Esophagus muscularis mucosa (tissue), 4 donors: Measurements from ENCODE around the gene PRKN. TPM values are rescaled to one million over a fixed set of nuclear protein-coding genes. Genes with fewer than 3 reads are reported as not detected.
A peak's percentile ranks its signal among the peaks of the same experiment; 100 is the strongest.

Source experiments
- DNase-seq: peaks from one replicate; pipeline ENCODE4 v3.0.0-alpha.2; 2017; ENCODE audit errors: extremely low spot score
- H3K27ac ChIP-seq, 4 donors: fragments of 200-600 bp; sonication (generic); replicated peaks in 1 of 4; 1 replicate in 3 of 4; 2 replicates in 1 of 4; pipeline ENCODE4 v1.5.1; 2016 to 2019; ENCODE audit warnings: mild to moderate bottlenecking in 1 of 4
- H3K27me3 ChIP-seq, 4 donors: fragments of 200-600 bp; sonication (generic); one replicate each; pipeline versions ENCODE4 v1.5.1 to v1.6.0; 2016 to 2019
- H3K36me3 ChIP-seq, 4 donors: fragments of 200-600 bp; sonication (generic); one replicate each; pipeline ENCODE4 v1.5.1; 2016 to 2019
- H3K4me1 ChIP-seq, 4 donors: fragments of 200-600 bp; sonication (generic); one replicate each; pipeline ENCODE4 v1.5.1; 2016 to 2019
- H3K4me3 ChIP-seq, 4 donors: fragments of 200-600 bp; sonication (generic); 1 replicate in 2 of 4; 2 replicates in 2 of 4; pipeline ENCODE4 v1.5.1; 2016 to 2019; ENCODE audit warnings: mild to moderate bottlenecking in 4 of 4, moderate library complexity in 1 of 4
- H3K9me3 ChIP-seq, 4 donors: fragments of 200-600 bp; sonication (generic); 1 replicate in 3 of 4; 2 replicates in 1 of 4; pipeline ENCODE4 v1.5.1; 2016 to 2019
- CTCF ChIP-seq, 3 experiments: fragments of 200-600 bp in 2 of 3; fragments of 450-650 bp in 1 of 3; sonication (generic) in 2 of 3; IDR thresholded peaks; one replicate each; pipeline ENCODE4 v1.5.1; 2017 to 2019; ENCODE audit warnings: antibody characterized with exemption in 3 of 3, mild to moderate bottlenecking in 2 of 3, moderate library complexity in 1 of 3
- EP300 ChIP-seq: sonication (generic); formaldehyde crosslinking; IDR thresholded peaks from one replicate; pipeline ENCODE4 v1.6.1; 2017; ENCODE audit warnings: antibody characterized with exemption
- POLR2A ChIP-seq: fragments of 450-650 bp; IDR thresholded peaks from one replicate; pipeline ENCODE4 v1.6.1; 2017; ENCODE audit warnings: antibody characterized with exemption, moderate library complexity, mild to moderate bottlenecking, low read depth
- POLR2AphosphoS5 ChIP-seq, 2 donors: sonication (generic); formaldehyde crosslinking; IDR thresholded peaks; one replicate each; pipeline ENCODE4 v1.6.1; 2017; ENCODE audit warnings: antibody characterized with exemption in 2 of 2
- WGBS: methylation state at CpG from one replicate; pipeline ENCODE4 v1.1.5; 2018; 5-methylcytosine and 5-hydroxymethylcytosine counted together
- intact Hi-C: fragments of 100-400 bp; cut with DNase I; formaldehyde crosslinking; loops from one replicate; pipeline ENCODE4 v1.15.1; 2023
- total RNA-seq, 4 donors: library from RNA; depleted of rRNA; stranded (reverse); fragments of >200 nt; gene quantifications; one replicate each; pipeline versions ENCODE4 v1.1.0 to v1.2.1, GENCODE V29; 2016

PRKN gene
- total RNA-seq, 4 donors from 2014 or later: 9.6 to 14.5 (median 10.8) TPM

- H3K27me3 ChIP-seq: no peaks in the 10 kb centered on the region
- intact Hi-C loops: no loop called here
- H3K4me1 ChIP-seq: peaks cover 0 to 4% (median 0%) of the 10 kb centered on the region in 4 donors
- H3K36me3 ChIP-seq: no peaks in the 10 kb centered on the region
- TF ChIP-seq POLR2AphosphoS5 (IDR thresholded peaks at IDR 0.05) (no peak), CTCF (IDR thresholded peaks at IDR 0.05) (peak in 1 of 3 experiments; percentile 20), POLR2A (no peak), EP300 (no peak)
- H3K4me3 ChIP-seq: no peak overlapping the region
- H3K27ac ChIP-seq: no peak overlapping the region
- H3K9me3 ChIP-seq: no peaks in the 10 kb centered on the region
- 45% methylated on average over 4 of the region's 4 CpGs for WGBS
- DNase-seq: no peak
These were observed 549.8 kb downstream of the PRKN start for GRCh38 chr6:162177746-162178145.

DNA sequence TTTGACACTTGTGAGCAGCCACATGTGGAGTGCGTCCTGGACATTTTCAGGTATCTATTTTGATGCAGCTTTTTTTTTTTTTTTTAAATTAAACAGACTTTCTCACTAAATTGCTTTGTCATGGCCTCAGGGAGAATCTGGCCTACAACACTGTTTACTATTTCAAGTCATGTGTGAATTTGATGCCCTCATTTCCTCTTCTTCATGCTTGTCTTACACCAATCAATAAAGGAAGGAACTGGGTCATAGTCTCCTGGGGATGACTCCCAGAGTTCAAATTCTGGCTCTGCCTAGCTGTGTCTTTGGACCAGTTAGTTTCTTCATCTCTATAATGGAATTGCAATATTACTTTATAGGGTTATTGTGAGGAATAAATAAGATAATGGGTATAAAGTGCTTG, 554.1 kb downstream of the PRKN start:
- TF ChIP-seq POLR2A (no peak), CTCF (IDR thresholded peaks at IDR 0.05) (no peak), EP300 (no peak), POLR2AphosphoS5 (IDR thresholded peaks at IDR 0.05) (no peak)
- DNase-seq: no peak
- Histone ChIP-seq H3K36me3 (no peaks in the 10 kb centered on the region), H3K27me3 (no peaks in the 10 kb centered on the region), H3K9me3 (no peaks in the 10 kb centered on the region), H3K4me1 (no peaks in the 10 kb centered on the region), H3K27ac (no peak overlapping the region), H3K4me3 (no peak overlapping the region)
- intact Hi-C loops: no loop called here
- WGBS: 92% methylated on average over 1 of the region's 1 CpG

DNA sequence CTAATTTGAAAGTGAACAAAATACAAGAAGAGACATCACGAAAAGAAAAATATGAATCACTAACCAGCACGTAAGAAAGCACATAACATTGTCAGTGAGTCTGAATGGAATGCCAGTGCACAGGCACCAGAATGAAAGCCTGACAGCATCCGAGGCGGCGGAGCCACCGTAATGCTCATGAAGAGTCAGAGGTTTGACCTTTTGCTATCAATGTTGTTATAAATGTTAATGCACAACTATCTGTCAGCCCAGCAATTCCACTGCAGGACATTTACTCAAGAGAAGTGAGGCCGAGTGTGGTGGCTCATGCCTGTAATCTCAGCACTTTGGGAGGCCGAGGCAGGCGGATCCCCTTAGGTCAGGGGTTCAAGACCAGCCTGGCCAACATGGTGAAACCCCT, 562.1 kb downstream of the PRKN start:
- H3K27ac ChIP-seq: no peak overlapping the region
- 89% methylated on average over 9 of the region's 9 CpGs for WGBS
- intact Hi-C loops: no loop called here
- H3K4me3 ChIP-seq: no peak overlapping the region
- no peaks in the 10 kb centered on the region for H3K36me3 ChIP-seq
- H3K4me1 ChIP-seq: no peaks in the 10 kb centered on the region
- TF ChIP-seq EP300 (no peak), POLR2AphosphoS5 (IDR thresholded peaks at IDR 0.05) (no peak), CTCF (IDR thresholded peaks at IDR 0.05) (no peak), POLR2A (no peak)
- no peak for DNase-seq
- H3K27me3 ChIP-seq: no peaks in the 10 kb centered on the region
- no peaks in the 10 kb centered on the region for H3K9me3 ChIP-seq

DNA sequence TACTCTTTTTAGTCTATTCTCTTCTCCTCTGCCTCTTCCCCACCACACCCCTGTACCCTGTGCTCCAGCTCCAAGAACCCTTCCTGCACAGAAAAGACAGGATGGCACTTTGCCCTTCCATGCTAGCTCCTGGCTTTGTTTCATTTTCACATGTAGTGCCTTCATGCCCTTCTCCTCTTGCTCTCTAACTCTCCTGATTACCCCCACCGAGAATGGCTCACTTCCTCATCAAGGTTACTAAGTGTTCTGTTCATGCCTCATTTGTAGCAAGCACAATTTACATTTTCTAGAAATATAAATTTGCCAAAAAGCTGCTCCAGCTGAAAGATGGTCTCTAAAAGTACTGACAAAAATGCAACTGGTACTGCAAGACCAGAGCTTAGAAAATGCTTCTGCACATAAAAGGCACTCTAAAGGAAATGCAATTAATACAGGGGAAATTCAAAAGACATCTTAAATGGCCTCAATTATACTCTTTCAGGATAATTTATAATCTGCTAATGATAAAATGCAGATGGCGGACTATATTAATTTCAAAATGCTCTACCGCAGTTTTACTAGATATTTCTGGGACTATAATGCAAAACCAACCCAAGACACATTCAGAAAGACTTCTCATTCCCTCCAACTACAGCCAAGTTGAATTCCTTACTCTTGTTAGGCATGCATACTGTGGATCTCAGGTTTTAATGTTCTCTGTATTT, 570.2 kb downstream of the PRKN start:
- WGBS: 25% methylated on average over 3 of the region's 3 CpGs
- intact Hi-C loops: no loop called here
- H3K27ac ChIP-seq: no peak overlapping the region
- TF ChIP-seq POLR2A (no peak), EP300 (no peak), POLR2AphosphoS5 (IDR thresholded peaks at IDR 0.05) (no peak), CTCF (IDR thresholded peaks at IDR 0.05) (no peak)
- no peaks in the 10 kb centered on the region for H3K27me3 ChIP-seq
- no peaks in the 10 kb centered on the region for H3K9me3 ChIP-seq
- no peak for DNase-seq
- peaks cover 0 to 13% (median 10%) of the 10 kb centered on the region in 4 donors for H3K4me1 ChIP-seq
- no peaks in the 10 kb centered on the region for H3K36me3 ChIP-seq
- H3K4me3 ChIP-seq: no peak overlapping the region

DNA sequence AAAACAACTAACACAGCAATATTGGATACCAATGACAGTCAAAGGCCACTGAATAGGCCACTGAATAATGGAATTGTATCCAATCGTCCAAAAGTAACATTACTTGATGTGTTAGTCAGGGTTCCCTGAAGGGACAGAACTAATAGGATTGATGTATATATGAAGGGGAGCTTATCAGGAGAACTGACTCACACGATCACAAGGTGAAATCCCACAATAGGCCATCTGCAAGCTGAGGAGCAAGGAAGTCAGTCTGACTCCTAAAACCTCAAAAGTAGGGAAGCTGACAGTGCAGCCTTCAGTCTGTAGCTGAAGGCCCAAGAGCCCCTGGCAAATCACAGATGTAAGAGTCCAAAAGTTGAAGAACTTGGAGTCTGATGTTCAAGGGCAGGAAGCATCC, 571.4 kb downstream of the PRKN start:
- intact Hi-C loops: no loop called here
- TF ChIP-seq POLR2AphosphoS5 (IDR thresholded peaks at IDR 0.05): no peak
- no peak for TF ChIP-seq POLR2A
- no peak for TF ChIP-seq EP300
- TF ChIP-seq CTCF (IDR thresholded peaks at IDR 0.05): no peak
- H3K27ac ChIP-seq: no peak overlapping the region
- H3K27me3 ChIP-seq: no peaks in the 10 kb centered on the region
- H3K9me3 ChIP-seq: no peaks in the 10 kb centered on the region
- WGBS: 85% methylated on average over 2 of the region's 2 CpGs
- peaks cover 0 to 13% (median 10%) of the 10 kb centered on the region in 4 donors for H3K4me1 ChIP-seq
- no peak overlapping the region for H3K4me3 ChIP-seq
- H3K36me3 ChIP-seq: no peaks in the 10 kb centered on the region
- no peak for DNase-seq
